HFF-Myc (cell line): ENCODE results near the gene ZSWIM5.
"Not testable (repeated sequence)": the region's sequence is repeated elsewhere in the genome, so short reads cannot be mapped to it uniquely, and the experiment has no call there.

Source experiments
- DNase-seq: peaks from one replicate; pipeline ENCODE4 v3.0.0-alpha.2; 2011; ENCODE audit warnings: low read depth; ENCODE audit errors: extremely low read depth
- H3K4me3 ChIP-seq: replicated peaks from 2 replicates; pipeline ENCODE4 v1.5.1; 2011; ENCODE audit warnings: low read depth, mild to moderate bottlenecking, control low read depth, low read length
- CTCF ChIP-seq: IDR thresholded peaks from 2 replicates; pipeline ENCODE4 v1.5.1; 2012; ENCODE audit warnings: mild to moderate bottlenecking, low read depth, low read length, control low read depth; ENCODE audit errors: missing control alignments

Gene ZSWIM5

GRCh38 chr1:45141247-45142003 is 65.0 kb downstream of the ZSWIM5 start:
- no peak overlapping the region for H3K4me3 ChIP-seq
- no peak for TF ChIP-seq CTCF
- DNase-seq, result no peak

GRCh38 chr1:45136984-45137383 is 69.4 kb downstream of the ZSWIM5 start:
- no peak overlapping the region for H3K4me3 ChIP-seq
- no peak for TF ChIP-seq CTCF
- no peak for DNase-seq

GRCh38 chr1:45135316-45135715 is 71.1 kb downstream of the ZSWIM5 start:
- no peak for DNase-seq
- TF ChIP-seq CTCF, result no peak
- no peak overlapping the region for H3K4me3 ChIP-seq

- DNase-seq, result no peak
- no peak overlapping the region for H3K4me3 ChIP-seq
- TF ChIP-seq CTCF, result no peak
Observed at GRCh38 chr1:45134461-45134873, 71.9 kb downstream of the ZSWIM5 start.

- DNase-seq, result not testable (repeated sequence)
Observed at GRCh38 chr1:45132719-45133118, 73.7 kb downstream of the ZSWIM5 start.

GRCh38 chr1:45123358-45123757 is 83.0 kb downstream of the ZSWIM5 start:
- H3K4me3 ChIP-seq, result no peak overlapping the region
- DNase-seq, result no peak
- TF ChIP-seq CTCF, result no peak

More at GRCh38 chr1:45132719-45133118, 73.7 kb downstream of the ZSWIM5 start:
- not testable (repeated sequence) for H3K4me3 ChIP-seq

GRCh38 chr1:45122724-45123123 is 83.7 kb downstream of the ZSWIM5 start:
- H3K4me3 ChIP-seq, result no peak overlapping the region
- no peak for TF ChIP-seq CTCF
- DNase-seq, result no peak
